OCI-LY7 (cell line): ENCODE measurements around the gene NUP93. TPM values are rescaled to one million over a fixed set of nuclear protein-coding genes. Genes with fewer than 3 reads are reported as not detected.

Experiments used
- Bru-seq: library from RNA; stranded (reverse); fragments of 400-500 nt; gene quantifications from one replicate; lab custom pipeline; 2021; lab: Mats Ljungman, UMichigan
- BruChase-seq, 2 experiments: library from RNA; stranded (reverse); fragments of 400-500 nt; gene quantifications; one replicate each; lab custom pipeline; 2021; lab: Mats Ljungman, UMichigan
- BruUV-seq: library from RNA; stranded (reverse); fragments of 400-500 nt; replicated peaks from 2 replicates; lab custom pipeline; 2021; lab: Mats Ljungman, UMichigan
- CTCF ChIA-PET: fragments of 300-600 bp; sonication (Branson Sonifier 250); formaldehyde crosslinking; loops from one replicate; lab custom pipeline; 2022; ENCODE audit warnings: antibody characterized with exemption; ENCODE audit not compliant: unreplicated experiment; lab: Charles Lee
- POLR2A ChIA-PET: fragments of 300-600 bp; sonication (Branson Sonifier 250); formaldehyde crosslinking; loops from one replicate; lab custom pipeline; 2022; ENCODE audit warnings: antibody characterized with exemption; lab: Charles Lee
- DNase-seq: peaks from one replicate; pipeline ENCODE4 v3.0.0-alpha.2; 2015; ENCODE audit warnings: low spot score
- H2AFZ ChIP-seq: fragments of 200-600 bp; sonication (generic), shearing (Covaris generic); 2 replicates; pipeline ENCODE4 v1.6.1; 2014; ENCODE audit warnings: mild to moderate bottlenecking, antibody characterized with exemption, low read length, moderate library complexity
- H3K27ac ChIP-seq: fragments of 200-600 bp; sonication (generic); 2 replicates; pipeline ENCODE4 v1.5.1; 2014; ENCODE audit warnings: mixed run types, low read depth, mild to moderate bottlenecking, moderate library complexity, low read length, inconsistent platforms; ENCODE audit not compliant: poor library complexity, severe bottlenecking
- H3K36me3 ChIP-seq: fragments of 200-600 bp; sonication (generic); 2 replicates; pipeline ENCODE4 v1.6.1; 2014; ENCODE audit warnings: mild to moderate bottlenecking, antibody characterized with exemption, low read length, moderate library complexity, mixed read lengths; ENCODE audit not compliant: insufficient read depth
- H3K4me1 ChIP-seq: fragments of 200-600 bp; sonication (generic); 2 replicates; pipeline ENCODE4 v1.5.1; 2014; ENCODE audit warnings: mild to moderate bottlenecking, low read length; ENCODE audit not compliant: insufficient read depth, poor library complexity, severe bottlenecking
- H3K4me2 ChIP-seq: fragments of 200-600 bp; sonication (generic); 2 replicates; pipeline ENCODE4 v1.6.1; 2014; ENCODE audit warnings: mild to moderate bottlenecking, low read length
- H3K4me3 ChIP-seq: fragments of 200-600 bp; sonication (generic); 2 replicates; pipeline ENCODE4 v1.5.1; 2014; ENCODE audit warnings: mild to moderate bottlenecking, low read depth, low read length; ENCODE audit not compliant: poor library complexity, severe bottlenecking
- H3K79me2 ChIP-seq: fragments of 200-600 bp; sonication (generic); 2 replicates; pipeline ENCODE4 v1.6.1; 2016; ENCODE audit warnings: low read depth, mild to moderate bottlenecking, low read length, moderate library complexity, mixed read lengths; ENCODE audit not compliant: insufficient read depth
- H3K9me2 ChIP-seq: fragments of 200-600 bp; sonication (generic); 2 replicates; pipeline ENCODE4 v1.6.1; 2016; ENCODE audit warnings: mild to moderate bottlenecking, low read length, mixed read lengths; ENCODE audit not compliant: insufficient read depth
- H3K9me3 ChIP-seq: fragments of 200-600 bp; sonication (generic); 2 replicates; pipeline ENCODE4 v1.6.1; 2014; ENCODE audit warnings: mild to moderate bottlenecking, mixed run types, low read length, mixed read lengths
- H4K20me1 ChIP-seq: fragments of 200-600 bp; sonication (generic); 2 replicates; pipeline ENCODE4 v1.6.1; 2014; ENCODE audit warnings: mild to moderate bottlenecking, antibody characterized with exemption, low read length, moderate library complexity, mixed read lengths; ENCODE audit not compliant: insufficient read depth
- EZH2phosphoT487 ChIP-seq: fragments of 200-600 bp; sonication (generic); IDR thresholded peaks from 2 replicates; pipeline ENCODE4 v1.6.1; 2018; ENCODE audit warnings: low read depth, borderline replicate concordance, mild to moderate bottlenecking, mixed run types, antibody characterized with exemption, low read length, moderate library complexity, mixed read lengths
- intact Hi-C: fragments of 100-400 bp; cut with micrococcal nuclease; formaldehyde crosslinking; loops from one replicate; pipeline ENCODE4 v1.10.0; 2022; ENCODE audit not compliant: unreplicated experiment
- long read RNA-seq: library from polyadenylated mRNA; stranded (forward); transcript quantifications from one replicate; pipeline ENCODE4 v2.0.0, GENCODE V29; 2022
- total RNA-seq, 2 experiments: library from RNA; depleted of rRNA in 1 of 2; stranded (reverse); fragments of >200 nt in 1 of 2; shearing (Covaris generic) in 1 of 2; gene quantifications; 2 replicates each; pipeline ENCODE4 v1.2.3, GENCODE V29; 2014 to 2022
- TF ChIP-seq, protein P1 (sequence below): fragments of 200-600 bp; sonication (generic); conservative IDR thresholded peaks from 2 replicates; pipeline ENCODE4 v1.5.1; 2014; ENCODE audit warnings: mild to moderate bottlenecking, antibody characterized with exemption, low read length, moderate library complexity, mixed read lengths

The NUP93 gene
- 119 and 120 TPM in 2 replicates for total RNA-seq (2014; rRNA removed; shearing (Covaris generic))
- total RNA-seq (2022): 148 and 183 TPM in 2 replicates
- percentile 87 among the genes with signal in this experiment for Bru-seq, nascent RNA
- percentile 78 among the genes with signal in this experiment for BruChase-seq, experiment 1, labeled RNA remaining after a 6-hour chase
- BruChase-seq, experiment 2, labeled RNA remaining after a 2-hour chase: percentile 73 among the genes with signal in this experiment
- long read RNA-seq, transcript NUP93-201 (22 exons, 2,741 nt): major isoform, 417 of 916 reads
- long read RNA-seq, partial matches to known transcripts: 448 of 916 reads
- long read RNA-seq, other reads (novel, unspliced or antisense): 50 of 916 reads

DNA sequence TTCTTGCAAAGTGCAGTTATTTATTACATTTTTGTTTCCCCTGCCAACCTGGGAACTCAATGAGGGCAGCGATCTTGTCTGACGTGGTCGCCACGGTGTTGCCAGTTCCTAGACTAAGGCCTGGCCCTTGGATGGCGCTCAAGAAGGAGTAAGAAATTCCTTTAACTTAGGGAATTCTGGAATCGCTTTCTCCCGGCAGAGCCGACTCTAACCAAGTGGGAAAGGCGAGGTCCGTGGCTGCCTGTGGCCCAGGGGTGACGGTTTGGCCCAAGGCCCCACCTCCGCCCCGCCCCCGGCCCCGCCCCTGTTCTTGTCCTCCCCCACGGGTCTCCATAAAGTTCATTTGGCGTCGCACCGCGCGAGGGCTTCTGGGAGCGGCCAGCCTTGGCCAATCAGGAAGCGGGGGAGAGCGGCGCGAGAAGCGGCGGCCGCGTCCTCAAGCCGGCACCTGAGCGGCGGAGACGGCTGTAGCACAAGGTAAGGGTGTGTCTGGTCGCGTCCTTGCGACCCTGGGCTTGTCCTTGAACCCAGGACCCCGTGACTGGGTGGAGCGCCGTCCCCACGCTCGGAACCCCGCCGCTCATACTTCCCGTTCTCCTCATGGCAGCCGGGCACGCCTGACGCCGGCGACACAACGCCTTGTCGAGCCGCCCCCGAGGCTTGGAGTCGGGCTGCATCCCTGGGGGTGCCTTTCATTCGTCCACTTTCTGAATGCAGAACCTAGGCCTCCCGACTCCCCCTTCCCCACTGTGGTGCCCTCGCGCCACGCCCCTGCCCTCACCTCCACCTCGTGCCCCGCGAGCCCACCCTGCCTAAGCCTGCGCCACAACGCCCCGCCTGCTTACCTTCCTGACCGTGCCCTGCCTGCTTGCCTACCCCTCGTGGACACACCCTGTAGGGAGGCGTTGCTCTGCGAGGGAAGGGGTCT lies at the start of gene NUP93:
TSS of gene NUP93 (plus strand) at position 395 of the 928 bp plus-strand sequence. CDS start 18,119 bp downstream, outside the sequence.
- DNase-seq: peak; percentile 95
- Histone ChIP-seq H3K27ac (peak within 1 kb of the TSS; percentile 40), H3K9me3 (no peaks in the 10 kb centered on the region; the same call in 1 of the 2 replicates), H3K79me2 (peaks cover 50% of the 10 kb centered on the region), H3K9me2 (no peaks in the 10 kb centered on the region), H3K4me3 (peak within 1 kb of the TSS; percentile 92), H4K20me1 (peaks cover 13% of the 10 kb centered on the region; the same call in 1 of the 2 replicates), H3K4me2 (peak within 1 kb of the TSS; percentile 81), H3K36me3 (peaks cover 12% of the 10 kb centered on the region; the same call in 1 of the 2 replicates), H2AFZ (peak within 1 kb of the TSS; percentile 87), H3K4me1 (peaks cover 50% of the 10 kb centered on the region)
- ChIA-PET POLR2A (interaction anchor here (0.7 to 3.0 kb wide), 5 partner anchors 12 to 202 kb away, joined by 3 to 9 read pairs (median 4); partner anchors contain the start of gene HERPUD1), CTCF (no interaction called here)
- BruUV-seq: no TSS peak
- intact Hi-C loops: no loop called here
- TF ChIP-seq, protein P1, sequence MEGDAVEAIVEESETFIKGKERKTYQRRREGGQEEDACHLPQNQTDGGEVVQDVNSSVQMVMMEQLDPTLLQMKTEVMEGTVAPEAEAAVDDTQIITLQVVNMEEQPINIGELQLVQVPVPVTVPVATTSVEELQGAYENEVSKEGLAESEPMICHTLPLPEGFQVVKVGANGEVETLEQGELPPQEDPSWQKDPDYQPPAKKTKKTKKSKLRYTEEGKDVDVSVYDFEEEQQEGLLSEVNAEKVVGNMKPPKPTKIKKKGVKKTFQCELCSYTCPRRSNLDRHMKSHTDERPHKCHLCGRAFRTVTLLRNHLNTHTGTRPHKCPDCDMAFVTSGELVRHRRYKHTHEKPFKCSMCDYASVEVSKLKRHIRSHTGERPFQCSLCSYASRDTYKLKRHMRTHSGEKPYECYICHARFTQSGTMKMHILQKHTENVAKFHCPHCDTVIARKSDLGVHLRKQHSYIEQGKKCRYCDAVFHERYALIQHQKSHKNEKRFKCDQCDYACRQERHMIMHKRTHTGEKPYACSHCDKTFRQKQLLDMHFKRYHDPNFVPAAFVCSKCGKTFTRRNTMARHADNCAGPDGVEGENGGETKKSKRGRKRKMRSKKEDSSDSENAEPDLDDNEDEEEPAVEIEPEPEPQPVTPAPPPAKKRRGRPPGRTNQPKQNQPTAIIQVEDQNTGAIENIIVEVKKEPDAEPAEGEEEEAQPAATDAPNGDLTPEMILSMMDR: peak; percentile 52
- no peak for TF ChIP-seq EZH2phosphoT487

DNA sequence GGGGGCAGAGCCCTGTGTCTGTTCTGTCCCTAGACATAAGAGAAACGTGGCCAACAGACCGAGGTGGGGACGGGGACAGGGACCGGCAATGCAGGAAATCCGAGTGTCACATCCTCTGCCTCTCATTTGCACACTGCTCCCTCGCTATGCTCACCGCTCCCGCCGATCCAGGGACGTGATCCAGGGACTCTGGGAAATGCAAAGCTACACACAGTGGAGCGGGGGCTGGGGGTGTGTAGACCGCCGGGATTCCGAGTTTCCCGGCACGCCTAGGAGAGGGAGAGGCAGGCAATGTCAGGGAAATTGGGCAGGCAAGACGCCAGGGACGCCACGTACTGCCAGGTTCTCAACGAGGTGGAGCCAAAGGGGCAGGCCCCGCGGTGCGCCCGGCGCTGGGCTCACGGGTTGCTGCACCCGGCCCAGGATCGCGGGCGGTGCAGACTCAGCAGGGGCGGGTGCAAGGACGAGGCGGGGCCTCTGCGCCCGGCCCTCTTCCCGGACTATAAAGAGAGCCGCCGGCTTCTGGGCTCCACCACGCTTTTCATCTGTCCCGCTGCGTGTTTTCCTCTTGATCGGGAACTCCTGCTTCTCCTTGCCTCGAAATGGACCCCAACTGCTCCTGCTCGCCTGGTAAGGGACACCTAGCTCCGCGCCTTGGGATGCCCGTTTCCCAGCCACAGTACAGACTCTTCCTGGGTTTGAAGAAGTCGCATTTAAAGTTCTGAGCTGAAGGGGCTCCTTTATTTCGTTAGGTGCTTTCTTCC lies 47.8 kb upstream of the NUP93 start, which contains the start of gene MT1X:
TSS of gene MT1X (plus strand) at position 532 of the 764 bp plus-strand sequence. CDS start at position 603, 71 bp downstream.
- no peaks in the 10 kb centered on the region for H3K9me2 ChIP-seq
- peak within 1 kb of the TSS; percentile 65 for H2AFZ ChIP-seq
- no peaks in the 10 kb centered on the region for H3K79me2 ChIP-seq
- no peaks in the 10 kb centered on the region for H3K9me3 ChIP-seq
- no peak within 1 kb of the TSS for H3K27ac ChIP-seq
- no peaks in the 10 kb centered on the region for H4K20me1 ChIP-seq
- intact Hi-C loops: no loop called here
- peaks cover 22% of the 10 kb centered on the region for H3K4me1 ChIP-seq
- DNase-seq: peak; percentile 78
- no TSS peak for BruUV-seq
- peak within 1 kb of the TSS; percentile 78 for H3K4me2 ChIP-seq
- TF ChIP-seq, protein P1: no peak
- TF ChIP-seq EZH2phosphoT487: no peak
- ChIA-PET CTCF (interaction anchor here (1.9 kb wide), 1 partner anchor 20 kb away, joined by 9 read pairs; no protein-coding TSS in a partner anchor), POLR2A (interaction anchor here (0.5 to 2.0 kb wide), 3 partner anchors 19 to 1726 kb away, joined by 3 to 17 read pairs (median 3); no protein-coding TSS in a partner anchor)
- H3K4me3 ChIP-seq: peak within 1 kb of the TSS; percentile 69
- no peaks in the 10 kb centered on the region for H3K36me3 ChIP-seq
